ENCODE results near the gene TFE3. TPM values are rescaled to one million over a fixed set of nuclear protein-coding genes. Genes with fewer than 3 reads are reported as not detected.

Gene TFE3
- total and polyA plus RNA-seq, 2 donors (not counting 3 experiments of a cell fraction or from before 2014, with no cell fraction given), result 22.3 to 37.1 TPM

- peaks cover 2 to 22% of the 10 kb centered on the region in 2 experiments for H3K36me3 ChIP-seq (ENCODE audit: control insufficient read depth in 2 of 2, extremely low read depth in 1 of 2, insufficient read depth in 2 of 2, low read length in 2 of 2)
- no peak overlapping the region for H2AFZ ChIP-seq (ENCODE audit: low read depth, low read length)
- no peaks in the 10 kb centered on the region for H3K9me1 ChIP-seq (replicated peaks; ENCODE audit: control insufficient read depth, extremely low read depth, insufficient read depth, low read length)
- peaks cover 3% of the 10 kb centered on the region for H3K4me1 ChIP-seq (ENCODE audit: control insufficient read depth, extremely low read depth, insufficient read depth, low read length)
- no peaks in the 10 kb centered on the region for H4K20me1 ChIP-seq (replicated peaks; ENCODE audit: control insufficient read depth, extremely low read depth, insufficient read depth, low read length)
- no peak overlapping the region for H3K4me2 ChIP-seq (ENCODE audit: insufficient read depth, low read length)
- no peak overlapping the region for H3K4me3 ChIP-seq (replicated peaks in 1 of 3; ENCODE audit: insufficient read depth in 1 of 3, low read depth in 1 of 3, low read length in 3 of 3)
- no peaks in the 10 kb centered on the region for H3K27me3 ChIP-seq (ENCODE audit: control insufficient read depth in 2 of 2, insufficient read depth in 2 of 2, low read length in 2 of 2)
- FAIRE-seq, result no peak
- intact Hi-C loops (cut with micrococcal nuclease), result no loop called here
- no TSS peak for BruUV-seq (replicated peaks)
- no peak for DNase-seq (ENCODE audit: low read depth, low spot score)
- ChIA-PET CTCF (no interaction called here), POLR2A (interaction anchor here (1.5 kb wide), 1 partner anchor 10 kb away, joined by 5 read pairs; the partner anchor contains the start of gene GRIPAP1)
- no peaks in the 10 kb centered on the region for H3K79me2 ChIP-seq (ENCODE audit: control insufficient read depth, insufficient read depth, low read length)
- H3K27ac ChIP-seq (ENCODE audit: insufficient read depth, low read depth, low read length), result no peak overlapping the region
- dilution Hi-C loops (cut with MboI; ENCODE audit: extremely low pct_ligation_motif_present, low sequenced_read_pairs), result no loop called here
- H3K9me3 ChIP-seq (replicated peaks; ENCODE audit: control insufficient read depth, insufficient read depth, low read length), result no peaks in the 10 kb centered on the region
- H3K9ac ChIP-seq (replicated peaks; ENCODE audit: extremely low read depth, insufficient read depth, low read length), result no peak overlapping the region
- TF ChIP-seq MAX (IDR thresholded peaks at IDR 0.05; ENCODE audit: insufficient read depth, insufficient read length) (no peak), POLR2AphosphoS5 (IDR thresholded peaks at IDR 0.05; ENCODE audit: insufficient read depth, low read depth, low read length) (no peak), JUN (IDR thresholded peaks at IDR 0.05; ENCODE audit: borderline replicate concordance, insufficient read depth, insufficient read length, low read depth) (no peak), POLR2A (IDR thresholded peaks at IDR 0.05; ENCODE audit: low read depth, low read length) (no peak), CTCF (IDR thresholded peaks at IDR 0.05; ENCODE audit: extremely low read depth in 1 of 2, insufficient read depth in 1 of 2, low read depth in 1 of 2, low read length in 2 of 2) (no peak), GATA2 (IDR thresholded peaks at IDR 0.05; ENCODE audit: insufficient read depth, insufficient read length, low read depth, low read length) (no peak), EZH2 (IDR thresholded peaks at IDR 0.05; ENCODE audit: borderline replicate concordance, low read depth, low read length, severe bottlenecking) (no peak), MYC (IDR thresholded peaks at IDR 0.05; ENCODE audit: low read depth, low read length) (no peak), FOS (IDR thresholded peaks at IDR 0.05; ENCODE audit: borderline replicate concordance, insufficient read depth, low read length) (no peak)
These were observed 50.8 kb downstream of the TFE3 start for GRCh38 chrX:48992341-48992740.
